Mesenchymal stem cell (in vitro differentiated cells and primary cell): ENCODE data around the gene USH2A.

ENCODE experiments used
- DNase-seq: peaks from one replicate; pipeline ENCODE4 v3.0.0-alpha.2; 2013
- H2AFZ ChIP-seq: one replicate; pipeline ENCODE4 v1.6.1; 2013; ENCODE audit warnings: low read depth, mild to moderate bottlenecking, control low read depth, inconsistent platforms, low read length, moderate library complexity
- H2AK5ac ChIP-seq: 2 replicates; pipeline ENCODE4 v1.6.1; 2013; ENCODE audit warnings: low read length, moderate library complexity, mild to moderate bottlenecking, inconsistent platforms; ENCODE audit not compliant: severe bottlenecking
- H2BK120ac ChIP-seq: one replicate; pipeline ENCODE4 v1.6.1; 2013; ENCODE audit warnings: low read depth, mild to moderate bottlenecking, inconsistent platforms, low read length, moderate library complexity
- H2BK12ac ChIP-seq, 2 experiments: one replicate each; pipeline ENCODE4 v1.6.1; 2013; ENCODE audit warnings: inconsistent platforms in 2 of 2, low read length in 2 of 2, mild to moderate bottlenecking in 2 of 2, moderate library complexity in 2 of 2, control low read depth in 1 of 2
- H2BK15ac ChIP-seq: one replicate; pipeline ENCODE4 v1.6.1; 2013; ENCODE audit warnings: mild to moderate bottlenecking, low read depth, inconsistent platforms; ENCODE audit not compliant: poor library complexity, severe bottlenecking
- H2BK5ac ChIP-seq: 2 replicates; pipeline ENCODE4 v1.6.1; 2013; ENCODE audit warnings: low read depth, mild to moderate bottlenecking, low read length, control low read depth, inconsistent platforms; ENCODE audit not compliant: poor library complexity, severe bottlenecking
- H3K14ac ChIP-seq, 2 experiments: one replicate each; pipeline ENCODE4 v1.6.1; 2013; ENCODE audit warnings: inconsistent platforms in 2 of 2, low read length in 2 of 2, control low read depth in 1 of 2, mild to moderate bottlenecking in 1 of 2, moderate library complexity in 1 of 2
- H3K18ac ChIP-seq, 2 experiments: one replicate each; pipeline ENCODE4 v1.6.1; 2013; ENCODE audit warnings: inconsistent platforms in 2 of 2, low read length in 2 of 2, control low read depth in 1 of 2, low read depth in 1 of 2, mild to moderate bottlenecking in 1 of 2
- H3K23ac ChIP-seq, 2 experiments: one replicate each; pipeline ENCODE4 v1.6.1; 2013; ENCODE audit warnings: inconsistent platforms in 2 of 2, low read length in 2 of 2, mild to moderate bottlenecking in 2 of 2, moderate library complexity in 2 of 2, control low read depth in 1 of 2
- H3K27ac ChIP-seq: 2 replicates; pipeline ENCODE4 v1.5.1; 2013; ENCODE audit warnings: mild to moderate bottlenecking, moderate library complexity, low read length, control low read depth, inconsistent platforms; ENCODE audit not compliant: poor library complexity, severe bottlenecking
- H3K27me3 ChIP-seq, 2 experiments: 2 replicates each; pipeline versions ENCODE4 v1.6.1 to v1.7.0; 2013; ENCODE audit warnings: low read length in 2 of 2, mild to moderate bottlenecking in 2 of 2, moderate library complexity in 2 of 2, control low read depth in 1 of 2, inconsistent platforms in 1 of 2; ENCODE audit not compliant: control insufficient read depth in 1 of 2, insufficient read depth in 1 of 2
- H3K36me3 ChIP-seq, 2 experiments: 2 replicates each; pipeline versions ENCODE4 v1.6.1 to v1.7.0; 2013; ENCODE audit warnings: low read length in 2 of 2, control low read depth in 1 of 2, inconsistent platforms in 1 of 2, low read depth in 1 of 2, mild to moderate bottlenecking in 1 of 2; ENCODE audit not compliant: insufficient read depth in 2 of 2, control insufficient read depth in 1 of 2
- H3K4ac ChIP-seq, 2 experiments: one replicate each; pipeline ENCODE4 v1.6.1; 2013; ENCODE audit warnings: inconsistent platforms in 2 of 2, low read length in 2 of 2, mild to moderate bottlenecking in 2 of 2, moderate library complexity in 2 of 2, control low read depth in 1 of 2, low read depth in 1 of 2
- H3K4me1 ChIP-seq: 2 replicates; pipeline ENCODE4 v1.6.1; 2013; ENCODE audit warnings: low read depth, low read length, control low read depth; ENCODE audit not compliant: control insufficient read depth, insufficient read depth
- H3K4me2 ChIP-seq: 2 replicates; pipeline ENCODE4 v1.6.1; 2013; ENCODE audit warnings: low read length, mild to moderate bottlenecking, inconsistent platforms; ENCODE audit not compliant: poor library complexity, severe bottlenecking
- H3K4me3 ChIP-seq, 2 experiments: 2 replicates each; pipeline versions ENCODE4 v1.5.1 to v1.7.0; 2013; ENCODE audit warnings: low read length in 2 of 2, mild to moderate bottlenecking in 2 of 2, control low read depth in 1 of 2, low read depth in 1 of 2; ENCODE audit not compliant: insufficient read depth in 1 of 2
- H3K79me1 ChIP-seq: replicated peaks from 2 replicates; pipeline ENCODE4 v1.6.1; 2013; ENCODE audit warnings: mild to moderate bottlenecking, control low read depth, low read length, inconsistent platforms; ENCODE audit not compliant: poor library complexity, severe bottlenecking
- H3K9ac ChIP-seq: 2 replicates; pipeline ENCODE4 v1.7.0; 2013; ENCODE audit warnings: mild to moderate bottlenecking, low read length, moderate library complexity
- H3K9me3 ChIP-seq: 2 replicates; pipeline ENCODE4 v1.7.0; 2013; ENCODE audit warnings: mild to moderate bottlenecking, low read length; ENCODE audit not compliant: control insufficient read depth
- H4K8ac ChIP-seq: one replicate; pipeline ENCODE4 v1.6.1; 2013; ENCODE audit warnings: inconsistent platforms, mild to moderate bottlenecking, low read length, moderate library complexity
- H4K91ac ChIP-seq: one replicate; pipeline ENCODE4 v1.6.1; 2013; ENCODE audit warnings: mild to moderate bottlenecking, low read length, inconsistent platforms
- WGBS: methylation state at CpG from one replicate; pipeline ENCODE4 v1.1.7; 2013; ENCODE audit warnings: mixed read lengths; 5-methylcytosine and 5-hydroxymethylcytosine counted together

USH2A gene

DNA sequence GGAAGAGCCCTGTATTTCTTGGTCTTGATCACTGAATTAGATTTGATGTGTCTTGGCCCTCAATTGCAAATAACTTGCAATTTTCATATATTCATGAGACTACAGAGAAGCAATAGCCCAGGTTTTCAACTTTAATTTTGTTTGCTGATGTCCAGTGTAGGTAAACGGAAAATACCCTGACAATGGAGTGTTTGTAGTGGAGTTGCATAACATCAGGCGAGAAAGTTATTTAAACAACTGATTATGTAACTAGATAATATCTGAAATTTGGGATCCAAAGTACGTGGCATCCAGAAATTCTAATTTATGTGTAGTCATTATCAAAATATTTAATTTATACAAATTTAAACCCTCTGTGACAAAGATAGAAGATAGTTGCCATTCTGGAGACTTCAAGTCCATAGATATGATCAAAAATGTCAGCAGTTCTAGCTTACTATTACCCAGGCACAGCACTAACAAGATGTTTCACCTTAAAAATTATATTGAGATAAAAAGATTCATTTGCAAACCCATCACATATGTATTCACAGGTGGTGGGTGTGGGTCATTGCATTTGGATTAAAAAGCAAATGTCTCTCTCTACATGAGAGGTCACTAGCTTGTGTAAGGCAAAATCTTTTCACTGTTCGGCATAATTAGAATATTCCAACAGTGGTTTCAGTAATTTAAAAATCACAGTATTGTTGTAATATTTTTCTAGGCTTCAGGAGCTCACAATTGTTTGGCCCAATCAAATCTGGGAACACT lies 705.4 kb downstream of the USH2A start:
- no peak overlapping the region for H2BK12ac ChIP-seq
- no peak overlapping the region for H2AK5ac ChIP-seq
- no peak overlapping the region for H3K4me3 ChIP-seq
- H3K23ac ChIP-seq: no peak overlapping the region
- no peak overlapping the region for H2BK15ac ChIP-seq
- H3K36me3 ChIP-seq: no peaks in the 10 kb centered on the region
- no peaks in the 10 kb centered on the region for H3K79me1 ChIP-seq
- H3K27me3 ChIP-seq: no peaks in the 10 kb centered on the region
- no peak overlapping the region for H3K27ac ChIP-seq
- no peak overlapping the region for H2BK5ac ChIP-seq
- no peak overlapping the region for H2BK120ac ChIP-seq
- DNase-seq: no peak
- 93% methylated on average over 2 of the region's 4 CpGs for WGBS
- no peak overlapping the region for H3K18ac ChIP-seq
- H2AFZ ChIP-seq: no peak overlapping the region
- no peak overlapping the region for H3K4ac ChIP-seq
- no peak overlapping the region for H3K9ac ChIP-seq
- H3K9me3 ChIP-seq: no peaks in the 10 kb centered on the region
- H3K4me1 ChIP-seq: no peaks in the 10 kb centered on the region
- H4K91ac ChIP-seq: no peak overlapping the region
- H4K8ac ChIP-seq: no peak overlapping the region
- H3K4me2 ChIP-seq: no peak overlapping the region
- no peak overlapping the region for H3K14ac ChIP-seq

DNA sequence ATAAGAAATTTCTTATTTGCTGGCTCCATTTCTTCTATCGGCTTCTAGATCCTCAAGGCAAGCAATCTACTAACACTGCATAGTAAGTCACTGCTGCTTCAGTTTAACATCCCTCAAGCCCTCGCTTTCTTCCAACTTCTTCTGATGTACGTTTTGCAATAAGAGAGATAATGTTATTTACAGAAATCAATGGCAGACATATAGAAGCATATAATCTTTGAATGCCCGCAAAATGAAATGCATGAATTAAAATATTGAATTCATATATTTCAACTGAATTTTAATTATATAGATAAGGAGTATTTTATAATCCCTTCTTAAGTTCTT lies 712.4 kb downstream of the USH2A start:
- H4K91ac ChIP-seq: no peak overlapping the region
- H3K27me3 ChIP-seq: no peaks in the 10 kb centered on the region
- no peak overlapping the region for H3K14ac ChIP-seq
- no peak overlapping the region for H2BK12ac ChIP-seq
- no peak overlapping the region for H3K27ac ChIP-seq
- no peaks in the 10 kb centered on the region for H3K36me3 ChIP-seq
- H2AK5ac ChIP-seq: no peak overlapping the region
- H2AFZ ChIP-seq: no peak overlapping the region
- no peak overlapping the region for H3K4ac ChIP-seq
- H3K4me3 ChIP-seq: no peak overlapping the region
- H2BK15ac ChIP-seq: no peak overlapping the region
- no peak overlapping the region for H3K23ac ChIP-seq
- no peak overlapping the region for H3K4me2 ChIP-seq
- no peaks in the 10 kb centered on the region for H3K9me3 ChIP-seq
- no peak for DNase-seq
- H3K9ac ChIP-seq: no peak overlapping the region
- H3K18ac ChIP-seq: no peak overlapping the region
- no peaks in the 10 kb centered on the region for H3K4me1 ChIP-seq
- H4K8ac ChIP-seq: no peak overlapping the region
- H2BK120ac ChIP-seq: no peak overlapping the region
- 100% methylated on average over 1 of the region's 4 CpGs for WGBS
- no peaks in the 10 kb centered on the region for H3K79me1 ChIP-seq
- H2BK5ac ChIP-seq: no peak overlapping the region

DNA sequence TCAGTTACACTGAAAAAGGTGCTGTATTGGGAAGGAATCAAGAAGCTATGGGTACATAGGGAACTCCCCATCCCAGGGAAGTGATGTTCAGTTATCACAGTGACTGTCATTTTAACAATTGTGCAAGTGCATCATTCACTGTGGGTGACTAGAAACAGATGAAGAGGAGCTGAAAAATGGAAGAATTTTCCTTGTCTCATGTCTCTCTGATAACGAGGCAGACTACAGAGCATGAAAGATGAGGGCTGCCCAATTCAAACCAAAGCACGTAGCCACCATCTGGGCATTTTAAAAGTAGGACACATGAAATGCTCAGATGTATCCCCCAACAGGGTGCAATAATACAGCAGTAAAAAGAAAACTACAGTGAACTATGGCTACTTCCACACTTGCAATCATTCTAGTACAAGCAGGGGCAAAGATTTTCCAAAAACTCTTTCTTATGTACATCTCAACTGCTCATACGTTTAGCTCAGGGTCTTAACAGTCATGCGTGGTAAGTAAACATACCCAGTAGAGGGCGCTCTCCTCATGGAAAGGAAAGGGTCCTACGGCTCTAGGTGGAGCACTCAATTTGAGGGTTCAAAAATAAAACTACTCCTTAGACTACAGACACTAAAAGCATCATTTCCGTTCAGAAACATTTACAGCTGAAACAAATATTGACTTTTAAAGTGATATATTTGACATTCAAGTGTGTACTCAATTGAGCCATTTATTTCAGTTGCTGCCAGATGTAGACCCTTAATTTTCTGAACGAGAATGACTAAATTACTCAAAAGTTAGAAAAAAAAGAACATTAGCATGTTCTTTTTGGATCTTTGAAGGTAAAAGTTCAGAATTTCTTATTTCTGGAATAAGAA lies 713.0 kb downstream of the USH2A start:
- Histone ChIP-seq H2BK120ac (no peak overlapping the region), H2AK5ac (no peak overlapping the region), H3K79me1 (no peaks in the 10 kb centered on the region), H3K27me3 (no peaks in the 10 kb centered on the region), H4K8ac (no peak overlapping the region), H3K9me3 (no peaks in the 10 kb centered on the region), H3K4ac (no peak overlapping the region), H2BK5ac (no peak overlapping the region), H3K4me2 (no peak overlapping the region), H3K18ac (no peak overlapping the region), H3K9ac (no peak overlapping the region), H3K36me3 (no peaks in the 10 kb centered on the region), H3K14ac (no peak overlapping the region), H3K23ac (no peak overlapping the region), H3K27ac (no peak overlapping the region), H4K91ac (no peak overlapping the region), H2BK15ac (no peak overlapping the region), H3K4me3 (no peak overlapping the region), H2BK12ac (no peak overlapping the region), H2AFZ (no peak overlapping the region), H3K4me1 (no peaks in the 10 kb centered on the region)
- peak; percentile 56 for DNase-seq
- WGBS: 36% methylated on average over 5 of the region's 8 CpGs

DNA sequence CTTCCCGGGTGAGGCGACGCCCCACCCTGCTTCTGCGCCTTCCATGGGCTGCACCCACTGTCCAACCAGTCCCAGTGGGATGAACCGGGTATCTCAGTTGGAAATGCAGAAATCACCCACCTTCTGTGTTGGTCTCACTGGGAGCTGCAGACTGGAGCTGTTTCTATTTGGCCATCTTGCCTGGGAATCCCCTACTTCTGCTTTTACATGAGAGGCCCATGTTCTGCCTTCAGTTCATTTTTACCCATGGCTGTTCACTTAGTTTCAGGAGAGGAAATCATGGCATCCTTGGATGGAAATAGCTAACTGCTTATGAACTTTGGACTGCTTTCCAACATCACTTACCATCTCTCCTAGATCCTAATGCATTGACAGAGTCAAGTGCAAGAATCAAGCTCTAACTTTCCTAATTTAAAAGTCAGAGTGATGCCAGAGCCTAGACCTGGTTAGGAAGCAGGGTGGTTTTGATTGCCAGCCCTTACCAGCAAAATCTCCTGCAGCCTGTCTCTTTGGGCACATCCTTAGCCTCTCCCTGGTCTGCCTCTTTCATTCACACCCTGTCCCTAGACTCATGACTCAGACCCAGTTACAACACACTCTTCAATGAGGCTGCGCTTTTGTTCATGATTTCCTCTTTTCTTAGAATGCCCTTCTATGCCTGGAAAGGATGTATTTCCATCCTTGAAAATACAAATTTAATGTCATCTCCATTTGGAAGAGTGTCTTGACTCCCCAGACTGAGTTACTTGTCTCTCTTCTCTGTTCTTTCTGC lies 719.0 kb downstream of the USH2A start:
- Histone ChIP-seq H3K27me3 (peaks cover 0 to 3% of the 10 kb centered on the region in 2 experiments), H3K9me3 (no peaks in the 10 kb centered on the region), H3K4me1 (no peaks in the 10 kb centered on the region), H4K91ac (no peak overlapping the region), H3K4me3 (no peak overlapping the region), H2BK12ac (no peak overlapping the region), H3K14ac (no peak overlapping the region), H3K27ac (no peak overlapping the region), H3K18ac (no peak overlapping the region), H3K79me1 (no peaks in the 10 kb centered on the region), H3K4ac (no peak overlapping the region), H3K36me3 (no peaks in the 10 kb centered on the region), H2BK5ac (no peak overlapping the region), H4K8ac (no peak overlapping the region), H2BK120ac (no peak overlapping the region), H3K23ac (no peak overlapping the region), H3K9ac (no peak overlapping the region), H2BK15ac (no peak overlapping the region), H2AK5ac (no peak overlapping the region), H2AFZ (no peak overlapping the region), H3K4me2 (no peak overlapping the region)
- peak; percentile 42 for DNase-seq
- 87% methylated on average over 6 of the region's 6 CpGs for WGBS
